NCI-H460 (cell line): ENCODE results near the gene HIVEP2. TPM values are rescaled to one million over a fixed set of nuclear protein-coding genes. Genes with fewer than 3 reads are reported as not detected.

Experiments used
- DNase-seq: peaks from one replicate; pipeline ENCODE4 v3.0.0-alpha.2; 2016; ENCODE audit warnings: low read depth; ENCODE audit errors: extremely low read depth
- total RNA-seq: library from RNA; depleted of rRNA; stranded (reverse); fragments of >200 nt; shearing (Covaris generic); gene quantifications from 2 replicates; pipeline ENCODE4 v1.2.3, GENCODE V29; 2014

Gene HIVEP2
- total RNA-seq, 1 experiment from 2014 or later = 2.7 TPM

DNA sequence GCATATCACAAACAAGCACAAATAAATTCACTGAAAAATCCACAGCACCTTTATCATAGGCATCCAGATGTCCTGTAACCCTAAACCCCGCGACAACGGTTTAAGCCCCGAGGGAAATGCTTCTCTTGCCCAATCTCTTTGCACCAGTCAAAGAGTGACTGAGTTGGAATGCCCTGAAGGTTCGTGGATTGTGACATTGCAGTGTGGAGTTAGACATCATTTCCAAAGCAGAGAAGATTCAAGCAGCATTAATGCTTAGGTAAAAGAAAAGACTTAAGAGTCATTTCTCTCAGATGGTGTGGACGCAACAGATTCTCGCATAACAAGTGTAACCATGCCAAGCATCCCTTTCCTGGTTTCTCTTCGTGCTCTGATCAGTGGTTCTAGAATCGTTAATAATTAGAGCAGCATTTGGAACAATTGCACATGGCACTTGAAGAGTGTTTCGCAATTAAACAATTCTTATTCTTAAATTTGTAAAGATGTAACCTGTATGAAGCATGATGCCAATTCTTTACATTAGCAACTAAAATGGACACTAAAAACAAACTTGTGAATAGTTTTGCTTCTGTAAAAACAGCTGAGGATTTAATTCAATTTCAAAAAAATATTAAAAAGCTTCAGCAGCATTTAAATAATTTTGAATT lies 121.6 kb downstream of the HIVEP2 start:
- no peak for DNase-seq

DNA sequence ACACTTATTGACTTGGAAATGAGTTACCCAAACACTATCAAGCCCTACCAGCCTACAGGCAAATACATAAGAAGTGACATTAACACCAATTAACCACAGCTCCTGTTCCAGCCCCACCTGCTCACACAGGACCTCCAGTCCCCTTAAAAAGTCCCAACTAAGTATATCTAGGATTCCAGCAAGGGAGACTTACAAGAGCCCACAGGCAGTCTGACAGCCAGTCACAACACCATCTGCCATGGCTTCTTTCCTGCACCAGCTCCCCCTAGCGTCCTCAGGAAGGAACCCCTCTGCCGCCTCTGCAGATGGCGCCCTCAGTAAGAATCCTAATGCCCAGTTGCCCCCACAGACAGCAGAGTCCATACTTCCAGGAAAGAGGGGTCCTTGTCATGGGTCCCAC lies 122.1 kb downstream of the HIVEP2 start:
- DNase-seq = no peak

DNA sequence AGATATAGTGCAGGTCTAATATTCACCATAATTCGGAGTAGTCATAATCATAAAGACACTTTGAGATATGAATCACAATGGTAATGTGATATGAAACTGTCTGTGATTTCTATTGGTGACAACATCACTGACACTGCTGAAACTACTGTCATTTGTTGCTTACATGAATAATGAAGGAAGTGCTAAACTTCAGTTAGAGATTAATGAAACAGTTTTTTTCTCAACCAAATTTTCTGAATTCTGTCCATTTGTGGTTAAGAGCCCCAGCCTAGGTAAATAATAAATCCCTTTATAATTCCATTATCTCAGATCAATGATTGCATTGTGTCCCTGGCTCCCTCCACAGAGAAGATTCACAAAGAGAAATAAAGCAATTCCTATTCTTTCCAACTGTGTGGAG lies 122.6 kb downstream of the HIVEP2 start:
- DNase-seq = no peak

DNA sequence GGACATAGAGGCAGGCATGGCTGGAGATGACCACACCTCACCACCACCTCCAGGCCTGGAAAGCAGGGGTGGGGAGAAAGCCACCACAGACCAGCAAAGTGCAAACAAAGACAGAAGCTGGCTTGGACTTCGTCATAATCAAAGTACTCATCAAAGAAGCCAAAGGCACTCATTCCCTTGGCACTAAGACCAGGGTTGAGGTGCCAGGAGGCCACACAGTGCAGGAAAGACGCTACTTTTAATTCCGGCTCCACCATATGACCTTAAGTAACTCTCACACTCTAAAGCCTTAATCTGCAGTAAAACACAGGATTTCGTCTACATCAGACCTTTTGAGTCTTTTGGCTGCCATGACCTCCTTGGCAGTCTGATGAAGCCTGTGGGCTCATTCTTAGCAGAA lies 123.1 kb downstream of the HIVEP2 start:
- no peak for DNase-seq

DNA sequence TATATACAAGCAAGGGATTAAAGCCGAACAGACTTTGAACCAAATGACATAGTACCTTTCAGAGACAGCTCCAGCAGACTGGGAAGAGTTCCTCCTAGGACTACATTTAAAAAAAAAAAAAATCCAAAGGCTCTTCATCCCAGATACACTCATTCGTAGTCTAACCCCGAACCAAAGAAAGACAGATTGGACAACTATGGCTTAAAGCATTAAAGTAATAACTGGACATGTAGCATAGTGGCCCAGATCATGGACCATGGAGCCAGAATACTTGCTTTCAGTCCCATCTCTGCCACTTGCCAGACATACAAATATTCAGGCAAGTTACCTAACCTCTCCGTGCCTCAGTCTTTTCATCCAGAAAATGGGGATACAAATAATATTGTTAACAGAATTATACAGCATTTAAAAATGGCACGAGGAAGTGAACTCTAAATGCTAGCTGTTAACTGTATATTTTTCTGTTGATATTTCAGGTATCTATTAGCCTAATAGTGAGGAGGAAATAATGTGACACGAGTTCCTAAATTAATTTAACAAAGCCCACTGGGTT lies 123.7 kb downstream of the HIVEP2 start:
- no peak for DNase-seq

DNA sequence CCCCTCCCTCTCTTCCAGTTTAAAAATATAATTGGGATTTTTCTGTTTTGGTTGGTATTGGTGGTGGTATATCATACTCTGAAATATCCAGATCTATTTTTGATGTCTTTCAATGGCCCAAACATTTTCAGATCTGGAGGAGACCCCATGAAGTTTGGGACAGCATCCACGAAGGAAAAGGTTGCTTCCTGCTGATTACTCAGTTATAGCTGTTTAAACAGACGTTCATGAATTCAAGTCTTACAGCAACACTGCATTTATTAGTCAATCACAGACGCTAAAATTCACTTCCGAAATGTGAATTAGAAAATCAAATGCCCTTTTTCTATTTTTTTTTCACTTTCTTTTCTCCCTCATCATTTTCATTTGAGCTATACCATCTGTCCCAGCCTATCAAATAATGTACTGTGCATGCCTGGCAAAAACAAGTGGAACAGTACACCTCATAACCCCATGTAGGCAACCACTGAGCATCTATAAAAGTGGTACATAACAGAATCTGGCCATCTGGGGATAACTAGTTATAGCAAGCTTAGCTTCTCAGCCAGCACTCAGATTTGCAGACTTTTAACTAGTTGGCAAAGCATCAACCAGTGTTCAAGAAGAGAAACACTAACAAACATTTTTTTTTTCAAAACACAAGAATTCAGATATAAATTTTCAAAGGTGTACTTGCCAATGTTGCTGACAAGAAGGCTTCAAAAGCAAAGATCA lies 124.5 kb downstream of the HIVEP2 start:
- no peak for DNase-seq

DNA sequence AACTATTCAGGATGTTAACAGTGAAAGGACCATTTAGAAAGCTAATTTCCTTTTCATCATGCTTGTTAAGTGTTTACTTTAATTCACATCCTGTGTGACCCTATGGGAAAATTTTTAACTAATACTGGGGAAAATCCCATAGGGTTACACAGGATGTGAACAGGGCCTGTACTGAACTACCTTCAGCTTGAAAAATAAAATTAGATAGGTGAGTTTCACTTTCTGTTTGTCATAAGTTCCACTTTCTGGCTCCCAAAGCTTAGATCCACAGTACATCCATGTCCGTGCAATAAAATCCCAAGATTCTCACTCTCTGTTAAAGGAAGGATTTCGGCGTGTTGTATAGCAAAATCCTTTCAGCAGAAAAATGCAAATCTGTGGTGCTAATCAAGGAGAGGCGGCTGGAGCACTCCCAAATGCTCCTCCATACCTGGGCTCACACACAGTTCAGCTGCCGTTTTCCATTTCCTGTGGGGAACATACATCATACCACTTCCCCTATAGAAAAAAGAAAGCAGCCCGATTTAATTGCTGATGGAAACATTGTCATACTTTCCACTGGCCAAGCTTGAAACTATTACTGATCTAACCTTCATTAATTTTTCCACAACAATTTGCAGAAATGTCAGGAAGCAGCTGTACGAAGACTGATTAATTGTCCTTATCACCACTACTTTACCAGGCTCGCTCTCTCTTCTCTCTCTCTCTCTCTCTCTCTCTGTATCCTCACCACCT lies 125.2 kb downstream of the HIVEP2 start:
- DNase-seq = no peak

DNA sequence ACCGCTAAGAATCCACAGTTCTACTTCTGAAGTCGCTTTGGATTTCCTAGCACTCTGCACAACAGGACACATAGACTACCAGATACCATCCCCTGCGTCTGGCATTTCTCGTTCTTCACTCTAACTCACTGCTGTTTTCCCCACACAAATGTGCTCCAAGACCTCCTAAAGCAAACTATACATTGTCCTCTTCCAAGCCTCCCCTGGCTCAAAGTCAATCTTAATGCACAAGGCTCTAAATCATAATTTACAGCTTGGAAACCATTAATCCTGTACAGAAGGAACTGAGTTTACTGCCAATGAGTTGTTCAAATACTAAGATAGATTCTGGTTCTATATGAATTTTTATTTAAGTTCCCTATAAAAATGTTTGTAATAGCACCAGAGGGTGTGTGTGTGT lies 128.5 kb downstream of the HIVEP2 start:
- no peak for DNase-seq

DNA sequence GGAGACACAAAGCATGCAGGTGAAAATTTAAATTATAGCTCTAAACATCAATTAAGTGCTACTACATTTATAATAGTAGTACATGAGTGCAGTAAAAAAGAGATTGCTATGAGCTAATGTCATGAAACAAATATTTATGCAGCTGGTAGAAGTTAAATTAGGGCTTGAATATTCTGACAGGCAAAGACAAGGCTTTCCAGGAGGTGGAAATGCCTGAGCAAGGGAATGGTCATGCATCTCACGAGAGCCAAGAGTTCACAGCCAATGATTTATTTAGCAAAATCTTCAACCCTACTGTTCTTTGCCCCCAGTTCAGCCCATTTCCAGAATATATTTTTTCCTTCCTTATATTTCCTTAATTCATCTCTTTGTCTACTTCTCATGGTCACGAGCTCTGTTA lies 128.9 kb downstream of the HIVEP2 start:
- no peak for DNase-seq

DNA sequence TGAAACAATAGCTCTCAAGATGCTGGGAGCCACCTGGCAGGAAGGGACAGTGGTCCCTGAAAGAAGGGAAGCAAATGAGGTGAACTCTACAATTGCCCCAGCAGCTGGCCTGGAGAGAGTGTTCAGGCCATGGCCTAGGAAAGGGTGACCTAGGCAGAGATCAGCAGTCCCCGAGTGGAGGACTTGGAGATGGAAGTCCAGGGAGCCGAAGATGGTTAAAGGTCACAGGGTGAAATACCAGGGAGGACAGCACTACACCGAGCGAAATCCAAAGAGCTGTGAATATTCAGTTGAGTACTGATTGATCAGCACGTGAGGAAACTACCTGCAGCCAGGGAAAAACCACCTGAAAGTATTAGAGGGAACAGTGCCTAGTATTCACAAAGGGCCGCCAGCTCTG lies 133.1 kb downstream of the HIVEP2 start:
- DNase-seq = no peak

DNA sequence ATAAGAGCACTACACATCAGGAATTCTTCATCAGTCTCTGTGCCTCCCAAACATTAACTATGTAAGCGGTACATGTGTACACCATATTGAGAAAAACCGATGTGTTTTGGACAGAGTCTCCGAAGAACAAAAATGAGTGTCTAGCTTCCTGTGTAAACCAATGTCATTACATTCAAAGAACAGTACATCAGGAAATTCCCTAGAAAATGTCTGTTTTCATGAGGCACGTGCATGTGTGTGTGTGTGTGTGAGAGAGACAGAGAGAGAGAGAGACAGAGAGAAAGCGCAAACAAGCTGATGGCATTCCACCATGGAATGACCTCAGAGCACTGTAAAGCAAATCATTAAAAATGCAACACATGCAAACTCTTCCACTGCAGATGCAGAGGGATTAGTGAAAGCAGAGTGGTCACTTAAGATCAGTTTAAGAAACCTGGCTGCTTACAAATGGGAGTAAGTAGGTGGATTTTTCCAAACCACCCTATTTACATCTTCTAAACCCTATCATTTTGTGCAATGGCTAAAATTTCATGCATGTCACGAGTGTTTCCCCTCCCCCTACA lies 133.9 kb downstream of the HIVEP2 start:
- DNase-seq = no peak

DNA sequence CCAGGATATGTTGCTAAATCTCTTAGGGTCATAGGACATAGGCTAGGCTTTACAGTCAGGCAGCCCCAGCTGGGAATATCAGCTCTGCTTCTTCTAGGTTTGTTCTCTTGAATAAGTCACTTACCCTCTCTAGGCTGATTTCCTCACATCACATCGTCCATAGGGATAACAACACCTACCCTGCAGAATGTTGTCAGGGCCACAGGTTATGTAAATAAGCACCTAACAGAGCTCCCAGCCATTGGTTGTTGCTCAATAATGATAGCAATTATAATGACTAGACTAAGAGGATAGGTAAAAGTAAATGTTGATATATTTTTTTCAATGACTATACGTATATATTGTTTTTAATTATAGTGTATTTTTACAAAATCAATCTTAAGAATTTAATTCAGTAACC lies 135.0 kb downstream of the HIVEP2 start:
- no peak for DNase-seq

DNA sequence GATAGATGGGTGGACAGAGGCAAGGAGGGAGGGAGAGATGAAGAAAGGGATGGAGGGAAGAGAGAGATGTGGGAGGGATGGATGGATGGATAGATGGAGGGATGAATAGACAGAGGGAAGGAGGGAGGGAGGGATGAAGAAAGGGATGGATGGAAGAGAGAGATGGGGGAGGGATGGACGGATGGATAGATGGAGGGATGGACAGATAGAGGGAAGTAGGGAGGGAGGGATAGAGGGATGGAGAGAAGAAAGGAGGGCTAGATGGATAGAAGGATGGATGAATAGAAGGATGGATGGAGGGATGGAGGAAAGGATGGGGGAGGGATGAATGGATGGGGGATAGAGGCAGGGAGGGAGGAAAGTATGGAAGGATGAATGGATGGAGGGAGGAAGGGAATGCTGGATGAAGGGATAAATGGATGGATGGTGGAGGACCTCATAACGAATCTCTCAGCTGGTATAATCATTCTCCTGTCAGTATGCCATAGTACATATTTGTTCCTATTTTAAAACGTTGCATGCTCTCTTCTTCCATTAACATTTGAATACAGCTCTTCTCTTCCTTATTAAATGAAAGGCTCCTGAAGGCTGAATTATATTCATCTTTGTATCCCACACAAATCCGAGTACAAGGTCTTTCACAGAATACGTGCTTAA lies 136.4 kb downstream of the HIVEP2 start:
- no peak for DNase-seq

DNA sequence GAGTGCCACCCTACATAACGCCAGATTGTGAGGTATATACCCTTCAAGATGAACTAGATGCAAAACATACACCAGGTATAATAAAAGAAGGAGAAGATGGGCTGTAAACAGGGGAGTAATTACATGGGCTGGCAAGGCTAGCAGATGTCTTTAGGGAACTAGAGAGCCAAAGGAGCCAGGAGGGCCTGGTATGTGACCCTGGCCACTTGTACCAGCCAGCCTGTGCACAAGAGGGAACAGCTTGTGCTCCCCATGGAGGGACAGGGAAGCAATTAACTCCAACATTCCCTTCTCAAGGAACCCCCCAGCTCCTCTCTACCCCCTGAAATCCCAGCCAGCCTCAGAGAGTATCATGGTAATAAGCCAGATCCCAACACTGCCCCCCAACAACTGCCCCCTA lies 139.9 kb downstream of the HIVEP2 start:
- no peak for DNase-seq

DNA sequence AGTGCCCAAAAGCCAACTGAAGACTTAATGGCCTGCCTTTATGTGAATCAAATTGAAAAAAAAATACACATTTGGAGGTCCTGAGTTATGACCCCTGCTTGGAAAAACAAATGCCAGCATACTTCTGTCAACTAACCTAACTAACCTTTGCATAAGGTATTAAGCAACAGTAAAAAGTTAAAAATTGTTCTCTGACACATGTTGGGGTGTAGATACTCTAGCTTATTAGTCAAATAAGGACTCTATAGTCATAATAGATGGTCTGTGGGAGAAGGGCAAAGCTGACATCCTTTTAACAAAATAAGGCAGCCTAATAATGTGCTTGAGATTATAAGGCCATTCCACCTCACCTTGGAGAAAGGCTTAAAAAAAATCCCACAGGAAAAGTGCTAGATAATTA lies 140.5 kb downstream of the HIVEP2 start:
- no peak for DNase-seq

DNA sequence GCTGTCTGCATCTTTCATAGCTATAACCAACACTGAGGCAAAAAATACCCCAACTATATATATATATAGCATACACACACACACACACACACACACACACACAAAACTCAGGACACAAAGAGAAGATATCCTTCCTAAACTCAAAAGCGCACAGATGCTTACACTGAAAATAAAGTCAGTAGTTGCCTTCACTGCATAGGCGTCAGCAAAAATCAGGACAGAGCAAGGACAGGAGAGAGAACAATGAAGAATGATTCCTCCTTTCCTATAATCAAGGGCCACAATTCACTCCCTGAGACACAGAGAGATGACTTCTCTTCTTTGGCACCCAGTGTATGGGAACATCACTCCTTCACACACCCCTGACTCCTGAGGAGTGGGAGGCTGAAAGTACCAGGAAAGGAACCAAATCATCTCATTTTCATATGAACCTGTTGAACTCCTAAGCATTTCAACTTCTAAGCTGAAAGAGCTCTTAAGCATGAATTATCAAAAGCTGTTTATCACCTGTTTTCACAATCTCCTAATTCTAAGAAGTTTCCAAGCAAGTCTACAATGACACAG lies 141.4 kb downstream of the HIVEP2 start:
- DNase-seq = no peak

DNA sequence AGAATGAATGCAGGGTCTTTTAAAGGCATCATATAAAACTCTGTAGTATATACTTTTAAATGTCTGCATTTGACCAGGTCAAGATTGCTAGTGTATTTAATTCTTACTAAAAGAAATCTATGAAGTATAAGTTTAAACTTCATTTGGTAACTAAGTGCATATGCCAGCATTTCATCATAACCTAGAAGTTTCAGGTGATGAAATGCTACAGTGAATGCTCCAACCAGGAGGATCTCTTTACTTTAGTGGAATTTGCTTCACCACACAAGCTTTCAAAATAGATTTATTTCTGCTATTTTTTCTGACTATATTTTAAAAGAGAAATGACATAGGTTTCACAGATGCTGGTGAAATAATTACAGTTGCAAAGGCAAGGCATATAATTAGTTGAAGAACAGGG lies 141.9 kb downstream of the HIVEP2 start:
- DNase-seq = no peak

DNA sequence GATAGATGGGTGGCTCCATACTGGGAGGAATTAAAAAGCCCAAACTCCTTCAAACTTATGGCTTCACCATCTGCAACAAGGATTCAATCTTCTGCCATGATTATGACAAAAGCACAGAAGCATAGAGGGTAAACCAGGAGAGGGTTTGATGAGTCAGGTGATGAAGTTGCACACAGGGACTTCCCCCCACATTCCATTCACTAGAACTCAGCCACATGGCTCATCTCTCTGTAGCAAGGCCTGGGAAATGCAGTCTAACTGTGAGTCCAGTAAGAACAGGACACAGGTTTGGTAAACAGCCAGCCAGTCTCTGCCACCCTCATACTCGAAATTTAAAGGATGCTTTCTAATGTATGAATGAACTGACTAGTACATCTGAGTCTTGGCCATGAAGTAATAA lies 142.9 kb downstream of the HIVEP2 start:
- peak; percentile 9 for DNase-seq

DNA sequence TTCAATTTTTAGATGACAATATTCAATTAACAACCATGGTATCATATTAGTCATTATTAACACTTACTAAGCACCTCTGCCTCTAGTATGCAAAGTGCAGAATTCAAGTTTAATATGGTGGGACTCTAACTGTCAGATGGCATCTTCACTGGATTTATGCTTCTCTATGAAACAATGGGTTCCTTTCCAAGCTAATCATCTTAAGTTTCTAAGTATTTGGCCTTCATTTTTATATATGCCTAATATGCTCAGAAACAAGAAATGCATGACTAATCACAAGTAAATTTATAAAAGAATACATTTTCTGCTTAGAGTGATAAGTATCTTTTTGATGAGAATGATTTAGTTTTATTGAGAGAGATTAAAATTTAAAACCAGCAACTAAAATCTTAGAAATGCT lies 144.7 kb downstream of the HIVEP2 start:
- DNase-seq = no peak

DNA sequence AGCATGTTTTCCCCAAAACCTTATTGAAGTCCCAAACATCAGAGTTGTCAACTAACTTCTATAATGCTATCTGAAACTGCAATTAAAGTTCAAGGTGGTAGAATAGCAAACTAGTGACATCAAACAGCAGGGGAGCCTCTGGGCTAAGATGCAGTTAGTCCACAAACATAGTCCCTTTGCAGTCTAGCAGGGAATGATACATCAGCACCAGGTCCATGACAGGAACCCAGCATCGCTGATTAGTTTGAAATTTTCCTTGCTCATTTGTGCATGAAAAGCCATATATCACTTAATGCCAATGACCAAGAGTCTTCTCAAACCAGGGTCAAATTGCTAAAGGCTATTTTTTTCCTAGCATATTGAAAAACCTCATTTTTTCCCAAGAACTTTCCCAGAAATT lies 145.3 kb downstream of the HIVEP2 start:
- no peak for DNase-seq

DNA sequence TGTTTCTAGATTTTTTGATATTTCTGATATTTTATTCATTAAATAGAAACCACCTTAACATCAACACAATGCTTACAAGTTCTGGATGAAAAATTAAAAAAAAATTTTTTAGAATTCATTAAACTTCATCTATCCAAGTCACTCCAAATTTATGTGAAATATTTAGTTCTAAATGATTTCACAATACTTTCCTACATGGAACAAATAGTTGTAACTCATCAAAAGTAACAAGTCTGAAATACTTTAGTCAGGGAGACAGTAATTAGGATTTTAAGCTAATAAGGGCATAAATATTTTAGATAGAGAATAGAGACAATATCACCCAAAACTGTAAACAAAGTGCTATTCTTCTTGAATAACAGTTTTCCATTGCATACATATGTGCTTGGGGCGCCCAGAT lies 147.8 kb downstream of the HIVEP2 start:
- DNase-seq = no peak
